ENCODE results near the gene ZMIZ1.
A peak's percentile ranks its signal among the peaks of the same experiment; 100 is the strongest.

ZMIZ1 gene

GRCh38 chr10:79230328-79230830 lies 161.6 kb downstream of the ZMIZ1 start:
- no peak for DNase-seq (ENCODE audit: low read depth)

- DNase-seq (ENCODE audit: low read depth) = no peak
Measured at GRCh38 chr10:79230850-79231249, 162.1 kb downstream of the ZMIZ1 start.

GRCh38 chr10:79231908-79232307 lies 163.1 kb downstream of the ZMIZ1 start:
- DNase-seq (ENCODE audit: low read depth) = no peak

GRCh38 chr10:79232864-79233263 lies 164.1 kb downstream of the ZMIZ1 start:
- DNase-seq (ENCODE audit: low read depth) = no peak

- no peak for DNase-seq (ENCODE audit: low read depth)
Measured at GRCh38 chr10:79234391-79235315, 165.9 kb downstream of the ZMIZ1 start.

- DNase-seq (ENCODE audit: low read depth) = no peak
Measured at GRCh38 chr10:79235765-79236432, 167.1 kb downstream of the ZMIZ1 start.

GRCh38 chr10:79236433-79236765 lies 167.6 kb downstream of the ZMIZ1 start:
- DNase-seq (ENCODE audit: low read depth) = no peak

GRCh38 chr10:79237454-79238157 lies 168.8 kb downstream of the ZMIZ1 start:
- DNase-seq (ENCODE audit: low read depth) = no peak

- no peak for DNase-seq (ENCODE audit: low read depth)
Measured at GRCh38 chr10:79238158-79238520, 169.4 kb downstream of the ZMIZ1 start.

GRCh38 chr10:79238606-79239005 lies 169.8 kb downstream of the ZMIZ1 start:
- no peak for DNase-seq (ENCODE audit: low read depth)

GRCh38 chr10:79239275-79239779 lies 170.6 kb downstream of the ZMIZ1 start:
- DNase-seq (ENCODE audit: low read depth) = no peak

- no peak for DNase-seq (ENCODE audit: low read depth)
Measured at GRCh38 chr10:79239924-79240581, 171.3 kb downstream of the ZMIZ1 start.

GRCh38 chr10:79241629-79241989 lies 172.8 kb downstream of the ZMIZ1 start:
- no peak for DNase-seq (ENCODE audit: low read depth)

GRCh38 chr10:79241990-79242619 lies 173.3 kb downstream of the ZMIZ1 start:
- peak; percentile 40 for DNase-seq (ENCODE audit: low read depth)

- peak; percentile 41 for DNase-seq (ENCODE audit: low read depth)
Measured at GRCh38 chr10:79242620-79243152, 173.9 kb downstream of the ZMIZ1 start.

GRCh38 chr10:79243181-79244067 lies 174.7 kb downstream of the ZMIZ1 start:
- DNase-seq (ENCODE audit: low read depth) = peak; percentile 55

GRCh38 chr10:79244068-79244442 lies 175.3 kb downstream of the ZMIZ1 start:
- DNase-seq (ENCODE audit: low read depth) = no peak

GRCh38 chr10:79244841-79245504 lies 176.2 kb downstream of the ZMIZ1 start:
- DNase-seq (ENCODE audit: low read depth) = no peak

- no peak for DNase-seq (ENCODE audit: low read depth)
Measured at GRCh38 chr10:79245539-79246208, 176.9 kb downstream of the ZMIZ1 start.
